Measurements from ENCODE around the gene MRPL55. TPM values are rescaled to one million over a fixed set of nuclear protein-coding genes. Genes with fewer than 3 reads are reported as not detected.

The MRPL55 gene
- total and polyA plus RNA-seq, 2 experiments from 2014 or later: 92.4 to 172 TPM

DNA sequence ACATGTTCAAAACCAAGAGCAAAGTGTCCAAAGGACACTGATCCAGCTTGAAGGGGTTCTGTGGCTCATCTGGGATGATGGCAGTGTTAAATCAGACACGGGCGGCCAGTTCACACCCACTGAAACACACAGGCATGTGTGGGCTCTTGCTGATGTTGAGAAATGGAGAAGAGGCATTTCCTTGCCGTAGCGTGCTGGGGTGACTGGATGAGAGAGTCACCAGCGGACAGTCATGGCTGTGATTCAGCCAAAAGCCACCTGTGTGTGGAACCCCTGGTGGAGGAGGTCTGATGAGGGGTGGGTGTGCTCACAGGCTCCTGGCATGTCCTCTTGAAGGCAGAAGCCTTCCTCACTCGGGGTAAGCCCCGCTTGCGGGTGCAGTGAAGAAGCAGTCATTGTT, 13.2 kb downstream of the MRPL55 start (continued):
- TF ChIP-seq, protein P1, sequence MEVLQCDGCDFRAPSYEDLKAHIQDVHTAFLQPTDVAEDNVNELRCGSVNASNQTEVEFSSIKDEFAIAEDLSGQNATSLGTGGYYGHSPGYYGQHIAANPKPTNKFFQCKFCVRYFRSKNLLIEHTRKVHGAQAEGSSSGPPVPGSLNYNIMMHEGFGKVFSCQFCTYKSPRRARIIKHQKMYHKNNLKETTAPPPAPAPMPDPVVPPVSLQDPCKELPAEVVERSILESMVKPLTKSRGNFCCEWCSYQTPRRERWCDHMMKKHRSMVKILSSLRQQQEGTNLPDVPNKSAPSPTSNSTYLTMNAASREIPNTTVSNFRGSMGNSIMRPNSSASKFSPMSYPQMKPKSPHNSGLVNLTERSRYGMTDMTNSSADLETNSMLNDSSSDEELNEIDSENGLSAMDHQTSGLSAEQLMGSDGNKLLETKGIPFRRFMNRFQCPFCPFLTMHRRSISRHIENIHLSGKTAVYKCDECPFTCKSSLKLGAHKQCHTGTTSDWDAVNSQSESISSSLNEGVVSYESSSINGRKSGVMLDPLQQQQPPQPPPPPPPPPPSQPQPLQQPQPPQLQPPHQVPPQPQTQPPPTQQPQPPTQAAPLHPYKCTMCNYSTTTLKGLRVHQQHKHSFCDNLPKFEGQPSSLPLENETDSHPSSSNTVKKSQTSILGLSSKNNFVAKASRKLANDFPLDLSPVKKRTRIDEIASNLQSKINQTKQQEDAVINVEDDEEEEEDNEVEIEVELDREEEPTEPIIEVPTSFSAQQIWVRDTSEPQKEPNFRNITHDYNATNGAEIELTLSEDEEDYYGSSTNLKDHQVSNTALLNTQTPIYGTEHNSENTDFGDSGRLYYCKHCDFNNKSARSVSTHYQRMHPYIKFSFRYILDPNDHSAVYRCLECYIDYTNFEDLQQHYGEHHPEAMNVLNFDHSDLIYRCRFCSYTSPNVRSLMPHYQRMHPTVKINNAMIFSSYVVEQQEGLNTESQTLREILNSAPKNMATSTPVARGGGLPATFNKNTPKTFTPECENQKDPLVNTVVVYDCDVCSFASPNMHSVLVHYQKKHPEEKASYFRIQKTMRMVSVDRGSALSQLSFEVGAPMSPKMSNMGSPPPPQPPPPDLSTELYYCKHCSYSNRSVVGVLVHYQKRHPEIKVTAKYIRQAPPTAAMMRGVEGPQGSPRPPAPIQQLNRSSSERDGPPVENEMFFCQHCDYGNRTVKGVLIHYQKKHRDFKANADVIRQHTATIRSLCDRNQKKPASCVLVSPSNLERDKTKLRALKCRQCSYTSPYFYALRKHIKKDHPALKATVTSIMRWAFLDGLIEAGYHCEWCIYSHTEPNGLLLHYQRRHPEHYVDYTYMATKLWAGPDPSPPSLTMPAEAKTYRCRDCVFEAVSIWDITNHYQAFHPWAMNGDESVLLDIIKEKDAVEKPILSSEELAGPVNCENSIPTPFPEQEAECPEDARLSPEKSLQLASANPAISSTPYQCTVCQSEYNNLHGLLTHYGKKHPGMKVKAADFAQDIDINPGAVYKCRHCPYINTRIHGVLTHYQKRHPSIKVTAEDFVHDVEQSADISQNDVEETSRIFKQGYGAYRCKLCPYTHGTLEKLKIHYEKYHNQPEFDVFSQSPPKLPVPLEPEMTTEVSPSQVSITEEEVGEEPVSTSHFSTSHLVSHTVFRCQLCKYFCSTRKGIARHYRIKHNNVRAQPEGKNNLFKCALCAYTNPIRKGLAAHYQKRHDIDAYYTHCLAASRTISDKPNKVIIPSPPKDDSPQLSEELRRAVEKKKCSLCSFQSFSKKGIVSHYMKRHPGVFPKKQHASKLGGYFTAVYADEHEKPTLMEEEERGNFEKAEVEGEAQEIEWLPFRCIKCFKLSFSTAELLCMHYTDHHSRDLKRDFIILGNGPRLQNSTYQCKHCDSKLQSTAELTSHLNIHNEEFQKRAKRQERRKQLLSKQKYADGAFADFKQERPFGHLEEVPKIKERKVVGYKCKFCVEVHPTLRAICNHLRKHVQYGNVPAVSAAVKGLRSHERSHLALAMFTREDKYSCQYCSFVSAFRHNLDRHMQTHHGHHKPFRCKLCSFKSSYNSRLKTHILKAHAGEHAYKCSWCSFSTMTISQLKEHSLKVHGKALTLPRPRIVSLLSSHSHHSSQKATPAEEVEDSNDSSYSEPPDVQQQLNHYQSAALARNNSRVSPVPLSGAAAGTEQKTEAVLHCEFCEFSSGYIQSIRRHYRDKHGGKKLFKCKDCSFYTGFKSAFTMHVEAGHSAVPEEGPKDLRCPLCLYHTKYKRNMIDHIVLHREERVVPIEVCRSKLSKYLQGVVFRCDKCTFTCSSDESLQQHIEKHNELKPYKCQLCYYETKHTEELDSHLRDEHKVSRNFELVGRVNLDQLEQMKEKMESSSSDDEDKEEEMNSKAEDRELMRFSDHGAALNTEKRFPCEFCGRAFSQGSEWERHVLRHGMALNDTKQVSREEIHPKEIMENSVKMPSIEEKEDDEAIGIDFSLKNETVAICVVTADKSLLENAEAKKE (CRISPR knock-in tag; IDR thresholded peaks at IDR 0.05): no peak
- no peak for TF ChIP-seq NANOG (IDR thresholded peaks at IDR 0.05; ENCODE audit: borderline replicate concordance)
- TF ChIP-seq CREB1 (CRISPR knock-in tag; IDR thresholded peaks at IDR 0.05; ENCODE audit: low read depth): no peak
- no peak for TF ChIP-seq STAT1 (IDR thresholded peaks at IDR 0.05; ENCODE audit: unreplicated experiment)
- TF ChIP-seq ZNF331 (CRISPR knock-in tag; IDR thresholded peaks at IDR 0.05; ENCODE audit: low read depth): no peak

DNA sequence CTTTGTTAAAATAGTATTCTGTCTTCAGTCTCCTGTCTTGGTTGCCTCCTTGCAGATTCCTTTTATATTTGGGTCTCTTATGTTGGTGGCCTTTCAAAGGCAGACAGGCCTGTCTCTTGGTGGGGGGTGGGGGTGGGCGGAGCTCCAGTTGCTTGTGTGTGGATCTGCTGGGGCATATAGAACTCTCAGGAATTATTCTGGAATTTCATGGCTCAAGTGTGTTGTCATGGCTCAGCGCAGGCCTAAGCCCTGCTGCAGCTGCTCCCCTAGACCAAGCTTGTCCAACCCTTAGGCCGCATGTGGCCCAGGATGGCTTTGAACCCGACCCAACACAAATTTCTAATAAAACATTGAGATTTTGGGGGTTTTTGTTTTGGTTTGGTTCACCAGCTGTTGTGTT, 13.9 kb downstream of the MRPL55 start:
- DNase-seq (ENCODE audit: low spot score): no peak
- peaks cover 67% of the 10 kb centered on the region for H3K79me2 ChIP-seq (replicated peaks; ENCODE audit: insufficient read depth)
- Mint-ChIP-seq H3K27me3 (ENCODE audit: insufficient read depth, low read depth, poor library complexity) (peaks cover 9% of the 10 kb centered on the region), H3K36me3 (ENCODE audit: low read depth) (peaks cover 65% of the 10 kb centered on the region), H3K27ac (no peak overlapping the region), H3K9me3 (peaks cover 11% of the 10 kb centered on the region), H3K4me1 (peaks cover 7% of the 10 kb centered on the region), H3K4me3 (no peak overlapping the region)
- no peaks in the 10 kb centered on the region for H3K9me2 ChIP-seq (ENCODE audit: insufficient read depth)
- no peak overlapping the region for H3K27ac ChIP-seq (ENCODE audit: low read depth)
- no peak overlapping the region for H3K4me2 ChIP-seq
- no peak for ATAC-seq
- TF ChIP-seq CREB1 (CRISPR knock-in tag; IDR thresholded peaks at IDR 0.05; ENCODE audit: low read depth) (no peak), POLR2AphosphoS5 (IDR thresholded peaks at IDR 0.05; ENCODE audit: low read depth) (no peak), EZH2phosphoT487 (IDR thresholded peaks at IDR 0.05; ENCODE audit: unreplicated experiment) (no peak), ZNF114 (CRISPR knock-in tag; IDR thresholded peaks at IDR 0.05) (no peak), ZNF331 (CRISPR knock-in tag; IDR thresholded peaks at IDR 0.05; ENCODE audit: low read depth) (no peak), JUNB (IDR thresholded peaks at IDR 0.05; ENCODE audit: unreplicated experiment) (no peak)
- TF ChIP-seq, protein P2, sequence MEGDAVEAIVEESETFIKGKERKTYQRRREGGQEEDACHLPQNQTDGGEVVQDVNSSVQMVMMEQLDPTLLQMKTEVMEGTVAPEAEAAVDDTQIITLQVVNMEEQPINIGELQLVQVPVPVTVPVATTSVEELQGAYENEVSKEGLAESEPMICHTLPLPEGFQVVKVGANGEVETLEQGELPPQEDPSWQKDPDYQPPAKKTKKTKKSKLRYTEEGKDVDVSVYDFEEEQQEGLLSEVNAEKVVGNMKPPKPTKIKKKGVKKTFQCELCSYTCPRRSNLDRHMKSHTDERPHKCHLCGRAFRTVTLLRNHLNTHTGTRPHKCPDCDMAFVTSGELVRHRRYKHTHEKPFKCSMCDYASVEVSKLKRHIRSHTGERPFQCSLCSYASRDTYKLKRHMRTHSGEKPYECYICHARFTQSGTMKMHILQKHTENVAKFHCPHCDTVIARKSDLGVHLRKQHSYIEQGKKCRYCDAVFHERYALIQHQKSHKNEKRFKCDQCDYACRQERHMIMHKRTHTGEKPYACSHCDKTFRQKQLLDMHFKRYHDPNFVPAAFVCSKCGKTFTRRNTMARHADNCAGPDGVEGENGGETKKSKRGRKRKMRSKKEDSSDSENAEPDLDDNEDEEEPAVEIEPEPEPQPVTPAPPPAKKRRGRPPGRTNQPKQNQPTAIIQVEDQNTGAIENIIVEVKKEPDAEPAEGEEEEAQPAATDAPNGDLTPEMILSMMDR (conservative IDR thresholded peaks at IDR 0.05; ENCODE audit: low read depth in 2 of 2): no peak
- TF ChIP-seq, protein P3, sequence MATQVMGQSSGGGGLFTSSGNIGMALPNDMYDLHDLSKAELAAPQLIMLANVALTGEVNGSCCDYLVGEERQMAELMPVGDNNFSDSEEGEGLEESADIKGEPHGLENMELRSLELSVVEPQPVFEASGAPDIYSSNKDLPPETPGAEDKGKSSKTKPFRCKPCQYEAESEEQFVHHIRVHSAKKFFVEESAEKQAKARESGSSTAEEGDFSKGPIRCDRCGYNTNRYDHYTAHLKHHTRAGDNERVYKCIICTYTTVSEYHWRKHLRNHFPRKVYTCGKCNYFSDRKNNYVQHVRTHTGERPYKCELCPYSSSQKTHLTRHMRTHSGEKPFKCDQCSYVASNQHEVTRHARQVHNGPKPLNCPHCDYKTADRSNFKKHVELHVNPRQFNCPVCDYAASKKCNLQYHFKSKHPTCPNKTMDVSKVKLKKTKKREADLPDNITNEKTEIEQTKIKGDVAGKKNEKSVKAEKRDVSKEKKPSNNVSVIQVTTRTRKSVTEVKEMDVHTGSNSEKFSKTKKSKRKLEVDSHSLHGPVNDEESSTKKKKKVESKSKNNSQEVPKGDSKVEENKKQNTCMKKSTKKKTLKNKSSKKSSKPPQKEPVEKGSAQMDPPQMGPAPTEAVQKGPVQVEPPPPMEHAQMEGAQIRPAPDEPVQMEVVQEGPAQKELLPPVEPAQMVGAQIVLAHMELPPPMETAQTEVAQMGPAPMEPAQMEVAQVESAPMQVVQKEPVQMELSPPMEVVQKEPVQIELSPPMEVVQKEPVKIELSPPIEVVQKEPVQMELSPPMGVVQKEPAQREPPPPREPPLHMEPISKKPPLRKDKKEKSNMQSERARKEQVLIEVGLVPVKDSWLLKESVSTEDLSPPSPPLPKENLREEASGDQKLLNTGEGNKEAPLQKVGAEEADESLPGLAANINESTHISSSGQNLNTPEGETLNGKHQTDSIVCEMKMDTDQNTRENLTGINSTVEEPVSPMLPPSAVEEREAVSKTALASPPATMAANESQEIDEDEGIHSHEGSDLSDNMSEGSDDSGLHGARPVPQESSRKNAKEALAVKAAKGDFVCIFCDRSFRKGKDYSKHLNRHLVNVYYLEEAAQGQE (IDR thresholded peaks at IDR 0.05; ENCODE audit: unreplicated experiment): no peak
- H2AFZ ChIP-seq: no peak overlapping the region
- no peak overlapping the region for H3K4me3 ChIP-seq
- H3K4me1 ChIP-seq (ENCODE audit: insufficient read depth): no peaks in the 10 kb centered on the region
- no peaks in the 10 kb centered on the region for H3F3A ChIP-seq (replicated peaks; ENCODE audit: low read depth)
- H3K36me3 ChIP-seq (ENCODE audit: insufficient read depth): peaks cover 3% of the 10 kb centered on the region; the same call in 1 of the 2 replicates
- no peaks in the 10 kb centered on the region for H3K27me3 ChIP-seq (ENCODE audit: insufficient read depth)
- H4K20me1 ChIP-seq (replicated peaks; ENCODE audit: insufficient read depth): peaks cover 63% of the 10 kb centered on the region

All from GM23338 (cell line).